IMR-90 (cell line): ENCODE measurements around the gene ERLIN1.
"Not testable (repeated sequence)": the region's sequence is repeated elsewhere in the genome, so short reads cannot be mapped to it uniquely, and the experiment has no call there.

Source experiments
- CTCF ChIP-seq: conservative IDR thresholded peaks from 2 replicates; pipeline ENCODE4 v1.5.1; 2012; ENCODE audit warnings: mild to moderate bottlenecking, low read depth, low read length, improper control_type of control experiment
- MXI1 ChIP-seq: IDR thresholded peaks from 2 replicates; pipeline ENCODE4 v1.6.1; 2012; ENCODE audit warnings: low read depth, mild to moderate bottlenecking, low read length, moderate library complexity, borderline replicate concordance
- NFE2L2 ChIP-seq: fragments of 150-350 bp; IDR thresholded peaks from 2 replicates; pipeline ENCODE4 v1.6.1; 2016; ENCODE audit warnings: low read depth, mild to moderate bottlenecking, low read length
- POLR2A ChIP-seq: IDR thresholded peaks from 2 replicates; pipeline ENCODE4 v1.6.1; 2012; ENCODE audit warnings: mild to moderate bottlenecking, low read depth, low read length
- RAD21 ChIP-seq: IDR thresholded peaks from 2 replicates; pipeline ENCODE4 v1.6.1; 2012; ENCODE audit warnings: low read length, improper control_type of control experiment

GRCh38 chr10:100125335-100125734 is 60.5 kb downstream of the ERLIN1 start:
- TF ChIP-seq RAD21, MXI1, CTCF, POLR2A, NFE2L2: not testable (repeated sequence)
